ENCODE data around the gene TRAPPC14. TPM values are rescaled to one million over a fixed set of nuclear protein-coding genes. Genes with fewer than 3 reads are reported as not detected.

Gene TRAPPC14
- polyA plus RNA-seq, 1 experiment: 5.8 TPM

GRCh38 chr7:100176096-100177044, 17.8 kb upstream of the TRAPPC14 start:
- Histone ChIP-seq H3K27me3 (ENCODE audit: control insufficient read depth, insufficient read depth, low read length) (no peaks in the 10 kb centered on the region), H3K36me3 (ENCODE audit: control insufficient read depth, insufficient read depth, low read length) (no peaks in the 10 kb centered on the region), H3K4me3 (ENCODE audit: low read depth, low read length) (peak overlapping the region; percentile 49)
- DNase-seq (ENCODE audit: low read depth): no peak
- ChIA-PET POLR2A (interaction anchor here (0.6 to 1.4 kb wide), 2 partner anchors 8 to 66 kb away, joined by 7 to 15 read pairs; partner anchors contain the start of gene GAL3ST4), CTCF (interaction anchor here (1.1 to 1.4 kb wide), 2 partner anchors 16 to 43 kb away, joined by 3 read pairs; no protein-coding TSS in a partner anchor)
- no peak for TF ChIP-seq CTCF (IDR thresholded peaks at IDR 0.05; ENCODE audit: insufficient read depth, low read depth, low read length)

- H3K4me3 ChIP-seq (ENCODE audit: low read depth, low read length): no peak overlapping the region
- CTCF ChIA-PET: no interaction called here
- POLR2A ChIA-PET: no interaction called here
- no peak for TF ChIP-seq CTCF (IDR thresholded peaks at IDR 0.05; ENCODE audit: insufficient read depth, low read depth, low read length)
- no peaks in the 10 kb centered on the region for H3K27me3 ChIP-seq (ENCODE audit: control insufficient read depth, insufficient read depth, low read length)
- no peaks in the 10 kb centered on the region for H3K36me3 ChIP-seq (ENCODE audit: control insufficient read depth, insufficient read depth, low read length)
- DNase-seq (ENCODE audit: low read depth): no peak
These were observed 16.9 kb upstream of the TRAPPC14 start for GRCh38 chr7:100175296-100175935.

GRCh38 chr7:100174582-100174981, 16.1 kb upstream of the TRAPPC14 start:
- DNase-seq (ENCODE audit: low read depth): no peak
- no peaks in the 10 kb centered on the region for H3K27me3 ChIP-seq (ENCODE audit: control insufficient read depth, insufficient read depth, low read length)
- H3K4me3 ChIP-seq (ENCODE audit: low read depth, low read length): no peak overlapping the region
- CTCF ChIA-PET: no interaction called here
- POLR2A ChIA-PET: no interaction called here
- no peak for TF ChIP-seq CTCF (IDR thresholded peaks at IDR 0.05; ENCODE audit: insufficient read depth, low read depth, low read length)
- no peaks in the 10 kb centered on the region for H3K36me3 ChIP-seq (ENCODE audit: control insufficient read depth, insufficient read depth, low read length)

- no peak for TF ChIP-seq CTCF (IDR thresholded peaks at IDR 0.05; ENCODE audit: insufficient read depth, low read depth, low read length)
- no peak for DNase-seq (ENCODE audit: low read depth)
- CTCF ChIA-PET: no interaction called here
- Histone ChIP-seq H3K27me3 (ENCODE audit: control insufficient read depth, insufficient read depth, low read length) (no peaks in the 10 kb centered on the region), H3K36me3 (ENCODE audit: control insufficient read depth, insufficient read depth, low read length) (no peaks in the 10 kb centered on the region), H3K4me3 (ENCODE audit: low read depth, low read length) (no peak overlapping the region)
- POLR2A ChIA-PET: no interaction called here
These were observed 15.4 kb upstream of the TRAPPC14 start for GRCh38 chr7:100173806-100174495.

GRCh38 chr7:100171840-100172239, 13.3 kb upstream of the TRAPPC14 start:
- POLR2A ChIA-PET: no interaction called here
- DNase-seq (ENCODE audit: low read depth): no peak
- Histone ChIP-seq H3K4me3 (ENCODE audit: low read depth, low read length) (no peak overlapping the region), H3K36me3 (ENCODE audit: control insufficient read depth, insufficient read depth, low read length) (no peaks in the 10 kb centered on the region), H3K27me3 (ENCODE audit: control insufficient read depth, insufficient read depth, low read length) (no peaks in the 10 kb centered on the region)
- TF ChIP-seq CTCF (IDR thresholded peaks at IDR 0.05; ENCODE audit: insufficient read depth, low read depth, low read length): no peak
- CTCF ChIA-PET: no interaction called here

All from BJ (cell line).